ENCODE measurements around the gene RANBP9. TPM values are rescaled to one million over a fixed set of nuclear protein-coding genes. Genes with fewer than 3 reads are reported as not detected.

The RANBP9 gene
- total and polyA plus RNA-seq, 9 of the 15 experiments (the other 6 are each of a cell fraction or from before 2014, with no cell fraction given) = 27.5 to 130 (median 61.5) TPM

DNA sequence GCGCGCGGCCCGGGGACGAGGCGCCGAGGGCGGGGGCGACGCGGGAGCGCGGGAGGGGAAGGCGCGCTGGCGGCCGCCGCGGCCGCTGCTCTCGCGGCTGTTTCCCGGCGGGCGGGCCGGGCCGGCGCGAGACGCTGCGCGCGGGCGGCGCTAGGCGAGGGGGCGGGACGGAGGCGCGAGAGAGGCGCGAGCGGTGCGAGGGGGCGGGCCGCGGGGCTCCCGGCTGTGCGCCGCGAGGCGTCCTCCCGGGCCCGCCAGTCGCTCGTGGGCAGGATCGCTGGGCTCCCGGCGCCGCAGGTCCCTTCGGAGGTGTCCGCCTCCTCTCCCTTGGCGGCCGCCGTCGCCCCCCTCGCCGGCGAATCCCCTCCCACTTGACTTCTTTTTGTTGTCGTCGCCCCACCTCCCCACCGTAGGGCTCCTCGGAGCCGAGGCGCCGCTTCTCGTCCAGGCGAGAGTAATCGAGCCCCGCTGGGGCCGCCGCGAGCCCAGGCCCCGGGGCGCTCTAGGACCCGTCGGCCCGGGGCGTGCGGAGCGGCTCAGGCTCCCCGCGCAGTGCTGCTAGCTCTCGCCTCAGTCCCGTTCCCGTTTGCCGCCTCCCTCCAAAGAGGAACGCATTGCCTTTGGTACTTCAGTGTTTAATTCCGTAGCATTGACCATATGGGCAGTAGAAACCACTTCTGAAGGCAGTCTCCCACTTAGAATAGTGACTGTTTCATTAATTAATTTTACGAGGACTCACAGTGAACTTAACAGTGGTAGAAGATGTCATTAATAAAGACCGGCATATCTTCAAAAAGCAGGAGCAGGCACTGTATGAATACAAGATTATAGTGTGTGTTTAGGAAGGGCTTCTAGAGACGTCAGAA lies at the start of gene RANBP9 (continued):
- no peak for TF ChIP-seq ARHGAP35 (IDR thresholded peaks at IDR 0.05; ENCODE audit: partially characterized antibody)
- no peak for TF ChIP-seq COPS2 (conservative IDR thresholded peaks at IDR 0.05)
- 0 out of 2 replicates have a peak, but pooled peaks have one; percentile 26 for TF ChIP-seq MYNN (IDR thresholded peaks at IDR 0.05)
- TF ChIP-seq MYNN (CRISPR knock-in tag; IDR thresholded peaks at IDR 0.05) = no peak
- TF ChIP-seq, protein P1, sequence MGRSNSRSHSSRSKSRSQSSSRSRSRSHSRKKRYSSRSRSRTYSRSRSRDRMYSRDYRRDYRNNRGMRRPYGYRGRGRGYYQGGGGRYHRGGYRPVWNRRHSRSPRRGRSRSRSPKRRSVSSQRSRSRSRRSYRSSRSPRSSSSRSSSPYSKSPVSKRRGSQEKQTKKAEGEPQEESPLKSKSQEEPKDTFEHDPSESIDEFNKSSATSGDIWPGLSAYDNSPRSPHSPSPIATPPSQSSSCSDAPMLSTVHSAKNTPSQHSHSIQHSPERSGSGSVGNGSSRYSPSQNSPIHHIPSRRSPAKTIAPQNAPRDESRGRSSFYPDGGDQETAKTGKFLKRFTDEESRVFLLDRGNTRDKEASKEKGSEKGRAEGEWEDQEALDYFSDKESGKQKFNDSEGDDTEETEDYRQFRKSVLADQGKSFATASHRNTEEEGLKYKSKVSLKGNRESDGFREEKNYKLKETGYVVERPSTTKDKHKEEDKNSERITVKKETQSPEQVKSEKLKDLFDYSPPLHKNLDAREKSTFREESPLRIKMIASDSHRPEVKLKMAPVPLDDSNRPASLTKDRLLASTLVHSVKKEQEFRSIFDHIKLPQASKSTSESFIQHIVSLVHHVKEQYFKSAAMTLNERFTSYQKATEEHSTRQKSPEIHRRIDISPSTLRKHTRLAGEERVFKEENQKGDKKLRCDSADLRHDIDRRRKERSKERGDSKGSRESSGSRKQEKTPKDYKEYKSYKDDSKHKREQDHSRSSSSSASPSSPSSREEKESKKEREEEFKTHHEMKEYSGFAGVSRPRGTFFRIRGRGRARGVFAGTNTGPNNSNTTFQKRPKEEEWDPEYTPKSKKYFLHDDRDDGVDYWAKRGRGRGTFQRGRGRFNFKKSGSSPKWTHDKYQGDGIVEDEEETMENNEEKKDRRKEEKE (IDR thresholded peaks at IDR 0.05; ENCODE audit: borderline replicate concordance in 1 of 2, control insufficient read depth in 1 of 2, low read depth in 2 of 2, low read length in 1 of 2) = no peak; a peak in 1 of 4 replicates
- TF ChIP-seq IRF2 (CRISPR knock-in tag; IDR thresholded peaks at IDR 0.05) = no peak
- TF ChIP-seq, protein P2, sequence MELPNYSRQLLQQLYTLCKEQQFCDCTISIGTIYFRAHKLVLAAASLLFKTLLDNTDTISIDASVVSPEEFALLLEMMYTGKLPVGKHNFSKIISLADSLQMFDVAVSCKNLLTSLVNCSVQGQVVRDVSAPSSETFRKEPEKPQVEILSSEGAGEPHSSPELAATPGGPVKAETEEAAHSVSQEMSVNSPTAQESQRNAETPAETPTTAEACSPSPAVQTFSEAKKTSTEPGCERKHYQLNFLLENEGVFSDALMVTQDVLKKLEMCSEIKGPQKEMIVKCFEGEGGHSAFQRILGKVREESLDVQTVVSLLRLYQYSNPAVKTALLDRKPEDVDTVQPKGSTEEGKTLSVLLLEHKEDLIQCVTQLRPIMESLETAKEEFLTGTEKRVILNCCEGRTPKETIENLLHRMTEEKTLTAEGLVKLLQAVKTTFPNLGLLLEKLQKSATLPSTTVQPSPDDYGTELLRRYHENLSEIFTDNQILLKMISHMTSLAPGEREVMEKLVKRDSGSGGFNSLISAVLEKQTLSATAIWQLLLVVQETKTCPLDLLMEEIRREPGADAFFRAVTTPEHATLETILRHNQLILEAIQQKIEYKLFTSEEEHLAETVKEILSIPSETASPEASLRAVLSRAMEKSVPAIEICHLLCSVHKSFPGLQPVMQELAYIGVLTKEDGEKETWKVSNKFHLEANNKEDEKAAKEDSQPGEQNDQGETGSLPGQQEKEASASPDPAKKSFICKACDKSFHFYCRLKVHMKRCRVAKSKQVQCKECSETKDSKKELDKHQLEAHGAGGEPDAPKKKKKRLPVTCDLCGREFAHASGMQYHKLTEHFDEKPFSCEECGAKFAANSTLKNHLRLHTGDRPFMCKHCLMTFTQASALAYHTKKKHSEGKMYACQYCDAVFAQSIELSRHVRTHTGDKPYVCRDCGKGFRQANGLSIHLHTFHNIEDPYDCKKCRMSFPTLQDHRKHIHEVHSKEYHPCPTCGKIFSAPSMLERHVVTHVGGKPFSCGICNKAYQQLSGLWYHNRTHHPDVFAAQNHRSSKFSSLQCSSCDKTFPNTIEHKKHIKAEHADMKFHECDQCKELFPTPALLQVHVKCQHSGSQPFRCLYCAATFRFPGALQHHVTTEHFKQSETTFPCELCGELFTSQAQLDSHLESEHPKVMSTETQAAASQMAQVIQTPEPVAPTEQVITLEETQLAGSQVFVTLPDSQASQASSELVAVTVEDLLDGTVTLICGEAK (IDR thresholded peaks at IDR 0.05) = peak; percentile 73
- TF ChIP-seq, protein P2 (CRISPR knock-in tag; IDR thresholded peaks at IDR 0.05) = no peak
- TF ChIP-seq RBM22 (IDR thresholded peaks at IDR 0.05; ENCODE audit: low read depth, low read length, poor library complexity, severe bottlenecking) = peak; percentile 76
- TF ChIP-seq, protein P3, sequence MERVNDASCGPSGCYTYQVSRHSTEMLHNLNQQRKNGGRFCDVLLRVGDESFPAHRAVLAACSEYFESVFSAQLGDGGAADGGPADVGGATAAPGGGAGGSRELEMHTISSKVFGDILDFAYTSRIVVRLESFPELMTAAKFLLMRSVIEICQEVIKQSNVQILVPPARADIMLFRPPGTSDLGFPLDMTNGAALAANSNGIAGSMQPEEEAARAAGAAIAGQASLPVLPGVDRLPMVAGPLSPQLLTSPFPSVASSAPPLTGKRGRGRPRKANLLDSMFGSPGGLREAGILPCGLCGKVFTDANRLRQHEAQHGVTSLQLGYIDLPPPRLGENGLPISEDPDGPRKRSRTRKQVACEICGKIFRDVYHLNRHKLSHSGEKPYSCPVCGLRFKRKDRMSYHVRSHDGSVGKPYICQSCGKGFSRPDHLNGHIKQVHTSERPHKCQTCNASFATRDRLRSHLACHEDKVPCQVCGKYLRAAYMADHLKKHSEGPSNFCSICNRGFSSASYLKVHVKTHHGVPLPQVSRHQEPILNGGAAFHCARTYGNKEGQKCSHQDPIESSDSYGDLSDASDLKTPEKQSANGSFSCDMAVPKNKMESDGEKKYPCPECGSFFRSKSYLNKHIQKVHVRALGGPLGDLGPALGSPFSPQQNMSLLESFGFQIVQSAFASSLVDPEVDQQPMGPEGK (CRISPR knock-in tag; IDR thresholded peaks at IDR 0.05; ENCODE audit: borderline replicate concordance) = no peak
- peak; percentile 91 for TF ChIP-seq RB1 (IDR thresholded peaks at IDR 0.05; ENCODE audit: low read depth)

All from K562 (cell line).